Skeletal muscle cell (primary cell): ENCODE measurements around the gene IPPK.

Source experiments
- DNase-seq: peaks from one replicate; pipeline ENCODE4 v3.0.0-alpha.2; 2010; ENCODE audit warnings: low read depth
- H3K4me3 ChIP-seq: 2 replicates; pipeline ENCODE4 v1.5.1; 2011; ENCODE audit warnings: low read depth, mild to moderate bottlenecking, control low read depth, low read length, moderate library complexity

IPPK gene

DNA sequence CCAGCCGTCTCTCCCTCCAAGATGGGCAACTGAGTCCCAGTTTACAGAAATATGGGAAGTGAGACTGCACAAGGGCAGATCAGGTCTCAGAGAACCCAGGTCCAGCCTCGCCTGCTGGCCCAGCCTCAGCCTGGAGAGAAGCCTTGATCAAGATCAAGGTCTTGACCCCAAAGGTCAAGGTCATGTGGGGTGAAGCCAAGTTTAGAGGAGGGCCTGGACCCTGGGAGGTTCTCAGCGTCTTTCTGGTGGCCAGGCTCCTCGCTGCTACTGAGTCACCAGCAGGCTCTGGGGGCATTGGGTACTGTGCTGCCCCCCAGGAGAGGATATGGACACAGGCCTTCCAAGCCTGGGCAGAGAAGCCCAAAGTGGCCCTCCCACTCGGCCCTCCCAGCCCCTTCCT, 8.8 kb downstream of the IPPK start:
- no peak for DNase-seq
- no peak overlapping the region for H3K4me3 ChIP-seq

DNA sequence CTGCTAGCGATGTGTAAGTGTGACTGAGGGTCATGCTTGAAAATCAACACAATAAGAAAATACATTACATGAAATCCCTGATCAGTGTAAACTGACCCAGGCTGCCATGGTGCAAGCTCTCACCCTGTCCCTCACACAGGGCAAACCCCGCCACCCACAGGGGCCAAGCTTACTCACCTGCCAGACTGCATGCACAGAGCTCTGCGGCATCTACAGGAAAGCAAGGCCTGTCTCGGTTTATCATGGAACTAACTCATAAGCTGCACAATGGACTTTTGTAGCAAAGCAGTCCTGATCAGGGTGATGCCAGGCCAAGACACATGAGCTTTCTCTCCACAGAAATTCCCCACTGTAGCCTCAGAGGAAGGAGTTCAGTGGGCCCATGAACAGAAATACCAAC, 9.7 kb downstream of the IPPK start:
- H3K4me3 ChIP-seq: no peak overlapping the region
- DNase-seq: no peak

DNA sequence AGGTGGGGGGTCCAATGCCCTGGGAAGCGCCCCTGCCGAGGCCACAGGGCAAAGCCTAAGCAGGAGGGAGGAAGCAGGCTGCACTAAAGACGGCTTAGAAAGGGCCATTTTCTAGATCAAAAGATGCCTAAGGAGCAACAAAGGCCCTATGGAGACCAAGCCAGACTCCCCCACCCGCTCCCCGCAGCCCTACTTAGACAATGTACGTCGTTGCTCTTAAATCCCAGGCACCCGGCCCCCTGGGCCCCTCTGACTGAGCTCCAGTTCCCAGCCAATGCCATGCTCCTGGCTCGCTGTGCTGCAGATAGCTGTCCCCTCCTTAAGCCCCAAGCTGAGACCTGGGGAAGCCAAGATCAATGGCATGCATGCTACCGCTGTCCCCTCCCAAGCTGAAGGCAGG, 10.3 kb downstream of the IPPK start:
- DNase-seq: no peak
- H3K4me3 ChIP-seq: no peak overlapping the region

DNA sequence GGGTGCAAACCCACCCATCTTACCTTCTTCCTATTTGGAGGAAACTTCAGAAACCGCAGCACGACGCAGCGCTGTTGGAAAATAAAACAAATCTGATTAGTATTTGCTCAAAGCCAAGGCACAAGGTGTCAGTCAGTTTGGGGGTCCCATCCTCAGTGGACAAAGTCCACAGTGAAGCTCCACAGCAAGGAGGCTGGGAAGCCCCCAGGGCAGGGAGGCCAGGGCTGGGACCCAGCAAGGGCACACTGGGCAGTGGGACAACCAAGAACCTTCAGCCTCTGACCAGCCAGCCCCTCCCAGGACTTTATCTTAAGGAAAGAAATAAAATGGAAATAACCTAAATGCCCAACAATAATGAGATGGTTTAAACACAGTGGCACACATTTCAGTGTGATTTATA, 11.3 kb downstream of the IPPK start:
- H3K4me3 ChIP-seq: no peak overlapping the region
- DNase-seq: no peak

DNA sequence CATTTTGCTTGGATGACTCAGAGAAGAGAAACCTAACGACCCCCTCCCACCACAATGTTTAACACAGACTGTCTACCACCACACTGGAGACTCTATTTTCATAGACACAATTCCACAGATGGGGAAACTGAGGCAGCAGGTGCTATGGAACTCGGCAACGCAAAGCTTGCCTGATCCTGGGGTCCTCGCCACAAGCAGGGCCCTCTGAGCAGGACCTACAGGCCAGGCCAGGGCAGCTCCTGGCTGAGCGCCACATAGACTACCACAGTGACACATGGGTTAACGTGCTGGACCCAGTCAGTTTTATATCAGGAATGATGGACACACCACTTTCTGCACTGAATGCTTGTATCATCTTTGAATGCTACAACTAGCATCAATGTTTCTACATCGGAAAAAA, 11.8 kb downstream of the IPPK start:
- H3K4me3 ChIP-seq: no peak overlapping the region

GRCh38 chr9:92657296-92658094, 12.4 kb downstream of the IPPK start:
- DNase-seq: no peak
- no peak overlapping the region for H3K4me3 ChIP-seq

More for the DNA sequence above, 11.8 kb downstream of the IPPK start:
- DNase-seq: no peak

- H3K4me3 ChIP-seq: no peak overlapping the region
- no peak for DNase-seq
Measured at GRCh38 chr9:92656537-92656925, 13.4 kb downstream of the IPPK start.

GRCh38 chr9:92655896-92656536, 13.9 kb downstream of the IPPK start:
- DNase-seq: no peak
- H3K4me3 ChIP-seq: no peak overlapping the region

- no peak for DNase-seq
- no peak overlapping the region for H3K4me3 ChIP-seq
Measured at GRCh38 chr9:92655366-92655765, 14.6 kb downstream of the IPPK start.

DNA sequence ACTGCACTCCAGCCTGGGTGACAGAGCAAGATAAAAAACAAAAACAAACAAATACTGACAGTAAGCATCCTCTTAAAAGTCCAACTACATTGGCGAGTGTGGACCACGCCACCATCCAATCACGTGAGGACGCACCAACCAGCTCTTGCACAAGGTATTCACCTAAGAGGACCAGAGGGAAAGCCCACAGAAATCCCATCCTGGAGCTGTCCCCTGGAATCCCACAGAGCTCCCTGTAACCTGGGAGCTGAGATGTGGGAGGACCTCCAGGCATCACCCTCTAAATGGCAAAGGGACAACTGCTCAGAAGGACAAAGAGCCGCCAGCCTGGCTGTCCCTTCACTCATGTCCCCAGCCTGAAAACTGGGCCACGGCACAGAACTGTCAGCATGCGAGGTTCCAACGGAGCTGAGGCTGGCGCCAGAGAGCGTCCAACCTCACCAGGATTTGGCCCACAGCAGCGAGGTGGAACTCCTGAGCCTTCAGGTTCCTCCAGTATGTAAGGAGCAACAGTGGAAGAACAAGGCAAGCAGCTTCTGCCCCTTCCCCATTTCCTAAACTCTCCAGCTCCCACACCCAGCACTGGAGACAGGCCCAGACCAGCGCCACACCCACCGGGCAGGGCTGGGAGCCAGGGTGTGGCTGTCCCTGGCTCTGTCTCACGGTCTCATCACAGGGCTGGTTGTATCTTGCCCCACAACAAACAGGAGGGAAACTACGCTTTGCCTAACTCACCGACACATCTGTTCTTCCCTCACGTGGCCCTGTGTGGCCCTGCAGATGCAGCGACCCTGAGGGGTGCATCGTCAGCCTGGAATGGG, 15.2 kb downstream of the IPPK start:
- no peak for DNase-seq
- H3K4me3 ChIP-seq: no peak overlapping the region

GRCh38 chr9:92652461-92652860, 17.5 kb downstream of the IPPK start:
- no peak overlapping the region for H3K4me3 ChIP-seq
- no peak for DNase-seq

- DNase-seq: no peak
- H3K4me3 ChIP-seq: no peak overlapping the region
Measured at GRCh38 chr9:92650839-92651621, 18.9 kb downstream of the IPPK start.

DNA sequence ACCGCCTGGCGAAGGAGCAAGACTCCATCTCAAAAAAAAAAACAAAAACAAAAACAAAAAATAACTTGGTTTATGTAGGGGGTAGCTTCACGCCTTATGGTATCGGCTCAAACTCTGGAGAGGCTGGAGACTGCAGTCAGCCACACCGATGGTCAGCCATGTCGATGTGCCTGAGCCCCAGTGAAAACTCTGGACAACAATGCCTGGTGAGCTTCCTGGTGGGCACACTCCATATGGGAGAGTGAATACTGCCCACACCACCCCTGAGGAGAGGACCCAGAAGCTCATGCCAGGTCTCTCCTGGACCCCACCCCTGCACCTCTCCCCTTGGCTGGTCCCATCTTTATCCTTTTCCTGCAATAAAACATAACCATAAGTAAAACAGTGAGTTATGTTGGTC, 19.6 kb downstream of the IPPK start:
- no peak overlapping the region for H3K4me3 ChIP-seq
- DNase-seq: no peak

GRCh38 chr9:92649007-92649406, 20.9 kb downstream of the IPPK start:
- no peak overlapping the region for H3K4me3 ChIP-seq
- no peak for DNase-seq

DNA sequence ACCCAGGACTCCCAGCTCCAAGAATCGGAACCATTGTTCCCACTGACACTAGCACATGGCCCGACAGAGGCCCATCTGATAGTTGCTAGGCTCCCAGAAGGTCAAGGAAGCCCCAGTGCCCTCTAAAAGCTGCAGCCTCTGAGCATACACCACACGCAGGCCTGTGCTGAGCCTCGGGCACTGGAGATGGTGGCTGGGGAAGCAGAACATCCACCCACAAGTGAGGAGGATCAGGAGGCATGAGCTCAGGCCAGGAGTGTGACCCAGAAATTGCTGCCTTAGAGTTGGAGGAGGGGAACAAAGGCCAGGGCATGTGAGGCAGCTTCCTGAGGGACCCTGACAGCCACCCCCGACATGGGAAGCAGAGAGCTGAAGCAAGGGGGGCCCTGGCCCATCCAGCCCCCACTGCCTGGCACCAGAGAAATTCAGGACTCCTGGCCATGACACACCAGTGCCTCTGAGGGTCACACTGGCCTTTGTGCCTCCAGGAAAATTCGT, 21.4 kb downstream of the IPPK start:
- no peak overlapping the region for H3K4me3 ChIP-seq
- DNase-seq: no peak

GRCh38 chr9:92647671-92648473, 22.1 kb downstream of the IPPK start:
- no peak for DNase-seq
- H3K4me3 ChIP-seq: no peak overlapping the region

GRCh38 chr9:92645041-92645440, 24.9 kb downstream of the IPPK start:
- H3K4me3 ChIP-seq: no peak overlapping the region
- no peak for DNase-seq

GRCh38 chr9:92644278-92644677, 25.7 kb downstream of the IPPK start:
- DNase-seq: no peak
- H3K4me3 ChIP-seq: no peak overlapping the region

GRCh38 chr9:92642564-92642963, 27.4 kb downstream of the IPPK start:
- DNase-seq: no peak

More at GRCh38 chr9:92642564-92642963, 27.4 kb downstream of the IPPK start:
- H3K4me3 ChIP-seq: no peak overlapping the region
